B cell (primary cell): ENCODE data around the gene F8. TPM values are rescaled to one million over a fixed set of nuclear protein-coding genes. Genes with fewer than 3 reads are reported as not detected.

ENCODE experiments used
- ATAC-seq: fragments of 200-7000 bp; cut with Tn5 transposase; one replicate; pipeline ENCODE4 v1.10.0; 2021; ENCODE audit warnings: low read depth, mild to moderate bottlenecking, moderate number of reproducible peaks, moderate library complexity
- CTCF ChIA-PET: fragments of 350-600 bp; sonication (Branson Sonifier 250); formaldehyde crosslinking; loops from one replicate; lab custom pipeline; 2021; ENCODE audit warnings: antibody characterized with exemption, inconsistent platforms; lab: Charles Lee
- POLR2A ChIA-PET: fragments of 350-600 bp; sonication (Branson Sonifier 250); formaldehyde crosslinking; loops from one replicate; lab custom pipeline; 2021; ENCODE audit warnings: antibody characterized with exemption; lab: Charles Lee
- DNase-seq: peaks from one replicate; pipeline ENCODE4 v3.0.0; 2013
- H2AFZ ChIP-seq: 2 replicates; pipeline ENCODE4 v1.6.1; 2012; ENCODE audit warnings: mild to moderate bottlenecking, low read depth, low read length; ENCODE audit not compliant: insufficient read depth, poor library complexity, severe bottlenecking
- H3K27ac ChIP-seq, 2 donors: 1 replicate in 1 of 2; 2 replicates in 1 of 2; pipeline ENCODE4 v1.5.1; 2012 to 2013; ENCODE audit warnings: low read length in 2 of 2, mild to moderate bottlenecking in 2 of 2, moderate library complexity in 1 of 2
- H3K27me3 ChIP-seq, 4 experiments: fragments of 200-600 bp in 1 of 4; sonication (generic) in 1 of 4; replicated peaks in 1 of 4; 1 replicate in 2 of 4; 2 replicates in 2 of 4; pipeline versions ENCODE4 v1.6.1 to v1.7.0; 2013 to 2016; ENCODE audit warnings: low read length in 3 of 4, mild to moderate bottlenecking in 2 of 4, mixed read lengths in 1 of 4, moderate library complexity in 1 of 4; ENCODE audit not compliant: insufficient read depth in 4 of 4, control insufficient read depth in 3 of 4; ENCODE audit errors: control extremely low read depth in 1 of 4
- H3K36me3 ChIP-seq, 2 experiments: replicated peaks in 1 of 2; 1 replicate in 1 of 2; 2 replicates in 1 of 2; pipeline versions ENCODE4 v1.6.1 to v1.7.1; 2013; ENCODE audit warnings: low read length in 1 of 2; ENCODE audit not compliant: insufficient read depth in 2 of 2, control insufficient read depth in 1 of 2; ENCODE audit errors: control extremely low read depth in 1 of 2, extremely low read depth in 1 of 2
- H3K4me1 ChIP-seq, 2 donors: fragments of 200-600 bp in 1 of 2; sonication (generic) in 1 of 2; 1 replicate in 1 of 2; 2 replicates in 1 of 2; pipeline versions ENCODE4 v1.5.1 to v1.6.1; 2013 to 2017; ENCODE audit warnings: low read length in 2 of 2; ENCODE audit not compliant: control insufficient read depth in 2 of 2, insufficient read depth in 2 of 2
- H3K4me2 ChIP-seq: replicated peaks from 2 replicates; pipeline ENCODE3; 2012; ENCODE audit warnings: mild to moderate bottlenecking, low read depth, low read length; ENCODE audit not compliant: poor library complexity, severe bottlenecking
- H3K4me3 ChIP-seq, 5 experiments: fragments of 200-600 bp in 1 of 5; sonication (generic) in 1 of 5; 1 replicate in 3 of 5; 2 replicates in 2 of 5; pipeline versions ENCODE4 v1.5.1 to v1.7.0; 2011 to 2016; ENCODE audit warnings: low read length in 4 of 5, mild to moderate bottlenecking in 4 of 5, low read depth in 2 of 5, control low read depth in 1 of 5, moderate library complexity in 1 of 5; ENCODE audit not compliant: insufficient read depth in 1 of 5; ENCODE audit errors: control extremely low read depth in 1 of 5, extremely low read depth in 1 of 5
- H3K79me2 ChIP-seq: fragments of 200-600 bp; sonication (generic); one replicate; pipeline ENCODE4 v1.6.0; 2016; ENCODE audit warnings: low read length; ENCODE audit not compliant: control insufficient read depth, insufficient read depth
- H3K9ac ChIP-seq: fragments of 200-600 bp; sonication (generic); 2 replicates; pipeline ENCODE4 v1.6.1; 2017; ENCODE audit warnings: mild to moderate bottlenecking, low read length, moderate library complexity
- H3K9me3 ChIP-seq, 3 donors: one replicate each; pipeline versions ENCODE4 v1.6.1 to v1.7.1; 2013; ENCODE audit warnings: low read length in 2 of 3; ENCODE audit not compliant: control insufficient read depth in 2 of 3, insufficient read depth in 1 of 3; ENCODE audit errors: control extremely low read depth in 1 of 3
- H4K20me1 ChIP-seq: 2 replicates; pipeline ENCODE4 v1.6.0; 2012; ENCODE audit warnings: mild to moderate bottlenecking, low read length; ENCODE audit not compliant: insufficient read depth, control insufficient read depth, poor library complexity, severe bottlenecking
- H3K27ac Mint-ChIP-seq: one replicate; pipeline ENCODE4 v1.8.0; 2021; ENCODE audit warnings: mixed read lengths
- H3K27me3 Mint-ChIP-seq: one replicate; pipeline ENCODE4 v1.8.0; 2021; ENCODE audit warnings: mixed read lengths
- H3K4me1 Mint-ChIP-seq: one replicate; pipeline ENCODE4 v1.8.0; 2021; ENCODE audit warnings: mixed read lengths
- H3K4me3 Mint-ChIP-seq: one replicate; pipeline ENCODE4 v1.8.0; 2021; ENCODE audit warnings: mixed read lengths
- H3K9me3 Mint-ChIP-seq: one replicate; pipeline ENCODE4 v1.8.0; 2022; ENCODE audit warnings: mixed read lengths; ENCODE audit not compliant: insufficient read depth
- EZH2 ChIP-seq: IDR thresholded peaks from 2 replicates; pipeline ENCODE4 v1.6.1; 2012; ENCODE audit warnings: borderline replicate concordance, low read depth, mild to moderate bottlenecking, moderate library complexity, low read length; ENCODE audit not compliant: insufficient read depth, poor library complexity, severe bottlenecking
- WGBS: methylation state at CpG from one replicate; pipeline ENCODE4 v1.1.5; 2013; ENCODE audit warnings: missing lambda C conversion rate; ENCODE audit not compliant: insufficient coverage; 5-methylcytosine and 5-hydroxymethylcytosine counted together
- intact Hi-C: fragments of 100-400 bp; cut with micrococcal nuclease; formaldehyde crosslinking; loops from one replicate; pipeline ENCODE4 v1.10.0; 2022
- polyA plus RNA-seq: library from polyadenylated mRNA; depleted of rRNA; stranded (reverse); fragments of >200 nt; gene quantifications from 2 replicates; pipeline ENCODE4 v1.2.3, GENCODE V29; 2012
- total RNA-seq, 2 donors: library from RNA; stranded (reverse); fragments of 120-200 nt in 1 of 2; gene quantifications; 1 replicate in 1 of 2; 2 replicates in 1 of 2; pipeline versions ENCODE4 v1.2.3 to v1.2.4, GENCODE V29; 2013 to 2022
- TF ChIP-seq, protein P1 (sequence below): fragments of 200-600 bp; IDR thresholded peaks from one replicate; pipeline ENCODE4 v1.8.0; 2022; ENCODE audit warnings: antibody characterized with exemption, mild to moderate bottlenecking

The F8 gene
- total and polyA plus RNA-seq, 2 donors (not counting 1 experiment from before 2014, with no cell fraction given) = 0.86 to 1.4 TPM

DNA sequence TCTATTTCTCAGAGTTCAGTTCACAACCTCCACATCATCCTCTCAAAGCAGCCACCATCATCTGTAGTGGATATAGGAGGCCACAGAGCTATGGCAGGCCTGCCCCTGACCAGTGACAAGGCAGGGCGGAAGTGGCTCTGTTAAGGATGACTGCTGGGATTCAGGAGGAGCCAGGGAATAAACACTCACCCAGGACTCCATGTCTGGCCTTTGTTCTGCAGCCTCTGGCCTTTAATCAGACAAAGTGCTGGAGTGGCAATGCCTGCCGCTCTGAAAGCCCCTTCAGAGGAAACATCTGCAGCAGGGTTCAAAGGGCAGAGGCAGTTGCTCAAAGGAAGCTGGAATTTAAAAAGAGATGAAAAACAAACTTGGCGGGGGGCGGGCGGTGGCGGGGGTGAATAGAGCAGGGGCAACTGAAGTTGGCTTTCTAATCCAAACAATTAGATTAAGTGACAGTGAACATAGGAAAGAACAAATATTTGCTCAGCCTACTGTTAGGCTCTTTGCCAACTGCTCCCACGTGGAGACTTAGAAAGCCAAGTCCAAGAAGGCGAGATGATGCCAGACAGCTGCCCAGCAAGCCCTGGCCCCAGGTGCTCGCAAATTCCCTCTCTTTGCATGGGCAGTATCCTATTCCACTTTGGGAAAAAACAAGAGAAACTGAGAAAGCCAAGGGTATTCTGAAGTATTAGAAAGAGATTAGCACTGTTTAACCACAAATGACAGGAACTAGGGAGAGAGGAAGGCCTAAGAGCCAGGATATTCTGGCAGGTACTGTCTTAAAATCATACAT lies 222.8 kb downstream of the F8 start:
- peak overlapping the region; percentile 54 for H2AFZ ChIP-seq

DNA sequence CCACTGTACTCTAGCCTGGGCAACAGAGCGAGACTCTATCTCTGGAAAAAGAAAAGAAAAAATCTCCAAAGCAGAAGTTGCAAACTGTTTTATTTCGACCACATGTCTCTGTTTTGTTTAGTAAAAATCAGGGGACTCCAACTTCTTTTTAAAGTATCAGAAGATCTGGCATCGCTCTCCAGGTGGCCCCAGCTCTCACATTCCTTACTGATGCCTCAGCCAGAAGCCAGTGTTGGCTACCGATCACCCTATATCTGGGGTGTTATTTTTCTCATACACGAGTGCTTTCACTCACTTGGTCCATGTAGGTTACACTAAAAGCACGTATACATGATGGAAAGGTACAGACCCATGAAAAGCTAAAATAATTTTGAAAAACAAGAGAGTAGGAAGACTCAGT lies 225.5 kb downstream of the F8 start:
- H3K4me2 ChIP-seq = no peak overlapping the region
- Mint-ChIP-seq H3K9me3 (no peaks in the 10 kb centered on the region), H3K27me3 (no peaks in the 10 kb centered on the region), H3K4me1 (peaks cover 26% of the 10 kb centered on the region), H3K27ac (no peak overlapping the region), H3K4me3 (no peak overlapping the region)
- no peak overlapping the region for H2AFZ ChIP-seq
- DNase-seq (no peak), ATAC-seq (no peak)
- no peak overlapping the region for H3K4me3 ChIP-seq
- ChIA-PET CTCF (no interaction called here), POLR2A (no interaction called here)
- H3K27me3 ChIP-seq = no peaks in the 10 kb centered on the region
- H3K79me2 ChIP-seq = no peaks in the 10 kb centered on the region
- no peaks in the 10 kb centered on the region for H4K20me1 ChIP-seq
- intact Hi-C loops = no loop called here
- WGBS = no CpG with 5 or more reads among the region's 6 CpGs
- peaks cover 6 to 8% of the 10 kb centered on the region in 2 donors for H3K4me1 ChIP-seq
- no peak overlapping the region for H3K27ac ChIP-seq
- no peak overlapping the region for H3K9ac ChIP-seq
- H3K9me3 ChIP-seq = no peaks in the 10 kb centered on the region
- no peaks in the 10 kb centered on the region for H3K36me3 ChIP-seq
- TF ChIP-seq EZH2 = no peak
- TF ChIP-seq, protein P1, sequence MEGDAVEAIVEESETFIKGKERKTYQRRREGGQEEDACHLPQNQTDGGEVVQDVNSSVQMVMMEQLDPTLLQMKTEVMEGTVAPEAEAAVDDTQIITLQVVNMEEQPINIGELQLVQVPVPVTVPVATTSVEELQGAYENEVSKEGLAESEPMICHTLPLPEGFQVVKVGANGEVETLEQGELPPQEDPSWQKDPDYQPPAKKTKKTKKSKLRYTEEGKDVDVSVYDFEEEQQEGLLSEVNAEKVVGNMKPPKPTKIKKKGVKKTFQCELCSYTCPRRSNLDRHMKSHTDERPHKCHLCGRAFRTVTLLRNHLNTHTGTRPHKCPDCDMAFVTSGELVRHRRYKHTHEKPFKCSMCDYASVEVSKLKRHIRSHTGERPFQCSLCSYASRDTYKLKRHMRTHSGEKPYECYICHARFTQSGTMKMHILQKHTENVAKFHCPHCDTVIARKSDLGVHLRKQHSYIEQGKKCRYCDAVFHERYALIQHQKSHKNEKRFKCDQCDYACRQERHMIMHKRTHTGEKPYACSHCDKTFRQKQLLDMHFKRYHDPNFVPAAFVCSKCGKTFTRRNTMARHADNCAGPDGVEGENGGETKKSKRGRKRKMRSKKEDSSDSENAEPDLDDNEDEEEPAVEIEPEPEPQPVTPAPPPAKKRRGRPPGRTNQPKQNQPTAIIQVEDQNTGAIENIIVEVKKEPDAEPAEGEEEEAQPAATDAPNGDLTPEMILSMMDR = no peak

More for the DNA sequence above, 222.8 kb downstream of the F8 start:
- no peak overlapping the region for H3K4me2 ChIP-seq
- CTCF ChIA-PET = no interaction called here
- Mint-ChIP-seq H3K9me3 (no peaks in the 10 kb centered on the region), H3K4me3 (no peak overlapping the region), H3K4me1 (peaks cover 31% of the 10 kb centered on the region), H3K27me3 (no peaks in the 10 kb centered on the region), H3K27ac (no peak overlapping the region)
- ATAC-seq (no peak), DNase-seq (no peak)
- intact Hi-C loops = loop anchor here (10.0 kb wide), 1 partner anchor 225 kb away; the partner anchor contains the start of genes F8 and FUNDC2
- no peaks in the 10 kb centered on the region for H3K27me3 ChIP-seq
- H3K36me3 ChIP-seq = no peaks in the 10 kb centered on the region
- H4K20me1 ChIP-seq = no peaks in the 10 kb centered on the region
- H3K27ac ChIP-seq = no peak overlapping the region
- H3K4me3 ChIP-seq = no peak overlapping the region
- POLR2A ChIA-PET = no interaction called here
- H3K9me3 ChIP-seq = no peaks in the 10 kb centered on the region
- peaks cover 11 to 12% of the 10 kb centered on the region in 2 donors for H3K4me1 ChIP-seq
- TF ChIP-seq EZH2 = no peak
- TF ChIP-seq, protein P1 = no peak
- no peak overlapping the region for H3K9ac ChIP-seq
- 17% methylated on average over 1 of the region's 9 CpGs for WGBS
- H3K79me2 ChIP-seq = no peaks in the 10 kb centered on the region
